IPS-NIHi7 (cell line): ENCODE measurements around the gene NMT1.
"Not testable (repeated sequence)": the region's sequence is repeated elsewhere in the genome, so short reads cannot be mapped to it uniquely, and the experiment has no call there.

Source experiments
- DNase-seq: peaks from one replicate; pipeline ENCODE4 v3.0.0; 2012; ENCODE audit warnings: mixed read lengths; ENCODE audit errors: extremely low spot score

The NMT1 gene

GRCh38 chr17:45038728-45039634 lies 22.1 kb upstream of the NMT1 start:
- no peak for DNase-seq

DNA sequence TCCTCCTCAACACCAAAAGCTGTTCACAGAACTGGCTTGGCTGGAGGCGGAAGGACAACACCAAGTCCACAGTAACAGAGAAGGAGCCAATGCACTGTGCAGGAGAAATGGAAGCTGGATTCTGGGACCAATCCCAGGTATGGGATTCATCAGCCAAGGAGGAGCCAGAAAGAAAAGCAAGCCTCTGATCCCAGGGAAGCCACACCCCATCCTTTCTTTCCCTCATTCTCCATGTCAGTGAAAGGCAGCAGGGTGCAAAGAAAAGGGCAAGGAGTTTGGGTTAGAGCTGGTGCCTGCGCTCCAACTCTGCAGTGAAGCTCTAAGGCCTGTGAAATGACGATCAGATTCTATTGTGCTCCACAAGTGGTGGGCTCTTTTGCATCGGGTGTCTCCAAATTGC lies 20.7 kb upstream of the NMT1 start:
- DNase-seq, result peak; percentile 85

DNA sequence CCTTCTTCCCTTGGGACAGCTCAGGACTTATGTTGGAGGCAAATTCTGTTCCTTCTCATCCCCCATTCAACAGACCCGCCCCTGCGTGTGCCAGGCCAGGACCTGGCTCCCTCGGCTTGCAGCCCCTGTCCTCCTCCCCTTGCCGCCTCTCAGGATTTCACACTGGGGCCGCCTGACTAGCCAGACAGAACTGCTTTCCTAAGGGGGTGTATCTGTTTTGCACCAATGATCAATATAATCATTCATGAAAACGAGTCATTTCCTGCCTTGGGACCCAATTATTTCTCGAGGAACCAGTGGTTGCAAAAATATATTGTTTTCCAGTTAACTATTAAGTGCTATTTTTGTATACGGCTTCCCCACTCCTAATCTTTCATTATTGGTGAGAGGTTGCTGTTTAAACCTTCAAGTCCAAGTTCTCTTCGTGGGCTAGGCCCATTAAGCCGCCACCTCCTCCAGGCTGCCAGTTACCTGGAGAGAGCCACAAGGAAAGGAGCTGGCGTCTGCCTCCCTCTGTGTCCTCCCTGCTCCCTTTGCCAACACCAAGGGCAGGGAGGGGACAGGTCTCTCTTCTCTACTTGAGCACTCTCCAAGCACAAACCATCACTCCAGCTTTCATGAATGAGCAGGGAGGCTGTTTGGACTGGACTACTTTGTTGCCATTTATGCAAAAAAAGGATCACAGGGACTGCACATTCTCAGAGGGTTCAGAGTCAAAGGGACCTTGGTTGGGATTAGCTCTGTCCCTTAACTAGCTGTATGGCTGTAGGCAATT lies 18.6 kb upstream of the NMT1 start:
- DNase-seq, result no peak

DNA sequence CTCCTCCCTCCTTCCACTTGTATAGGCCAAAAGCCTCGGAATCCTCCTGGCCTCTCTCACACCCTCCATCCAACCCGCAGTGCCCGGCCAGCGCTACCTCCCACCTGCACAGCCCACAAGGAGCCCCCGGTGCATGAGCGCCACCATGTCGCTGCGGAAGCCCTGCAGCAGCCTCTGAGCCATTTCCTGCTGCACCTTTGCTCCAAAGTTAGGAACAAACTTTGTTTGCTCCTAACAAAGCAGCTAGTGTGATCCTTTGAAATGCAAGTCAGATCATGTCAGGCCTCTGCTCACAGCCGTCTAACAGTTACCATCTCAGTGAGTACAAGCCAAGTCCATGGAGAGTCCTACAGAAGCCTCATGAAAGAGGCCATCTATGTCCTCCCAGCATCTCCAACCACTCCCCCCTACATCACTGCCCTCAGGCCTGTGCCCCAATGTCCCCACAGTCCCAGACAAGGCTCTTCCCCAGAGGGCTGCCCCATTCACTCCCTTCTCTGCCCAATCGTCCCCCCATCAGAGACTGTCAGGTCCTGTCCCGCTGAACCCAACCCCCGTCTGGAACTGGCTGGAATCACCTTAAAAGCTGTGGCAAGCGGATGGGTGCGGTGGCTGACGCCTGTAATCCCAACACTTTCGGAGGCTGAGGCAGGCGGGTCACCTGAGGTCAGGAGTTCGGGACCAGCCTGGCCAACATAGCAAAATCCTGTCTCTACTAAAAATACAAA lies 17.1 kb upstream of the NMT1 start:
- no peak for DNase-seq

DNA sequence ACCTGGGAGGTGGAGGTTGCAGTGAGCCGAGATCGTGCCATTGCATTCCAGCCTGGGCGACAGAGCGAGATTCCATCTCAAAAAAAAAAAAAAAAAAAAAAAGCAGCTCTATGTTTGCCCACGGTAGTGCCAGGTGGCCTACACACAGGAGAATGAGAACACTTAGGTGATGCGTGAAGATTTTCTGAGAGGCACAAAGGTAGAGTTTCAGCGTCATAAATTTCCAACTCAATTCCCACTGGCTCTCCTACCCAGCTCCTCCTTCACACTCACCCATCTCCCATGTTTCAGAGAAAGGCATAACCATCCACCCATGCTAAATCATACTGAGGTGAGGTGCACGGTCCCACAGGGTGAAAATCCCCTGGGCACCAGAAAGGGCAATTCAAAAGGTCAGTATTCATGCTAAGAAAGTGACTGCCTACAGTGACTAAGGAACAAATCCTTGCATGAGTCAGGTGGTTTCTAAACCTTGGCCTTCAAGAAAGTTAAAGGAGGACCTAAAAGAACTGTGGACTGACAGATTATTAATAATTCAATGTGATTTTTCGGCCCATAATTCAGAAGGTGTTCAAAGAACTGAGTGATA lies 14.5 kb upstream of the NMT1 start:
- DNase-seq, result no peak

DNA sequence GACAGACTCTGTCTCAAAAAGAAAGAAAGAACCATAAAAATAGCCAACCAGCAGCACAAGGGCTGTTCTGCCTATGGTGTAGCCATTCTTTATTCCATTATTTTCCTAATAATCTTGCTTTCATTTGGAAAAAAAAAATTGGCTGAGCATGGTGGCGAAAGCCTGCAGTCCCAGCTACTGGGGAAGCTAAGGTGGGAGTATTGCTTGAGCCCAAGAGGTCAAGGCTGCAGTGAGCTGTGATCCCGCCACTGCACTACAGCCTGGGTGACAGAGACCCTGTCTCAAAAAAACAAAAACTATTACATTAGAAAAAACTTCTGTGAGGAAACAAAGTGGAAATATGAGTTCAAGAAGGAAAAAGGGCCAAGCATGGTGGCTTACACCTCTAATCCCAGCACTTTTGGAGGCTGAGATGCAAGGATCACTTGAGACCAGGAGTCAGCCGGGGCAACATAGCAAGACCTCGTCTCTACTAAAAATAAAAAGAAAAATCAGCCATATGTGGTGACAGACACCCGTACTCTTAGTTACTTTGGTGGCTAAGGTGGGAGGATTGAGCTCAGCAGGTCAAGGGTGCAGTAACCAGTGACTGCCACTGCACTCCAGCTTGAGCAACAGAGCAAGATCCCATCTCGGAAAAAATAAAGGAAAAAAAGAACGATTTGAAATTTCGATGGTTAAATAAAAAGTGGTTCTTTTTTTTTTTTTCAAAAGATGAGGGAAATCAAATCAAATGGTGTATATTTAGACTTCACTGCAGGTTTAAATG lies 12.1 kb upstream of the NMT1 start:
- DNase-seq, result no peak

DNA sequence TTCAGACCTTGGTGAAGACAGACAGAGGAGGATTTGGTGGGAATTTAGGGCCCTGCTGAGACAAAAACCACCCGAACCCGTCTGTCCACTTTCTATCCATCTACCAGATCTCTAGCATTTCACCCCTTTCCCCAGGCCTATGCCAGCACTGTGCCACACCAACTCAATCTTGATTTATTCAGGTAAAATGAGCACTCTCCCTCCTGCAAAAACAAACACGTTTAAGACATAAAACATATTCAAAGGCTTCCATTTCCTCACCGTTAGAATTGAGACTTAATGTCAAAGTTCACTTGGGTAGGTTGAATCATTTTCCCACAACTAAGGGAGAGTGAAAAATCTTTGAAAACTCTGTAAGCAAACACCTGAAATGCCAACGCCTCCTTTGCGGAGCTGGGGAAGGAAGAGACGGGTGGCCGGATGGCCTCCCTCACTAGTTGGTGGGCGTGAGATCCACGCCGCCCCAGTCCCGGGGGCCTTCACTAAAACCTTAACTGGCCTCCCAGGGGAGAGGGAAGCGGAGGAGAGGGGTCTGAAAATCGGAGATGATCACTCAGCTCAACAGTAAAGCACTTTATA lies 10.5 kb upstream of the NMT1 start:
- DNase-seq, result no peak

- DNase-seq, result peak; percentile 93
Observed at GRCh38 chr17:45051060-45051719, 9.9 kb upstream of the NMT1 start, which contains the start of gene DCAKD. TSS of gene DCAKD (minus strand) at chr17:45051632. CDS start at chr17:45034885, 16,747 bp downstream.

- DNase-seq, result not testable (repeated sequence)
Observed at GRCh38 chr17:45051720-45052051, 9.4 kb upstream of the NMT1 start.

DNA sequence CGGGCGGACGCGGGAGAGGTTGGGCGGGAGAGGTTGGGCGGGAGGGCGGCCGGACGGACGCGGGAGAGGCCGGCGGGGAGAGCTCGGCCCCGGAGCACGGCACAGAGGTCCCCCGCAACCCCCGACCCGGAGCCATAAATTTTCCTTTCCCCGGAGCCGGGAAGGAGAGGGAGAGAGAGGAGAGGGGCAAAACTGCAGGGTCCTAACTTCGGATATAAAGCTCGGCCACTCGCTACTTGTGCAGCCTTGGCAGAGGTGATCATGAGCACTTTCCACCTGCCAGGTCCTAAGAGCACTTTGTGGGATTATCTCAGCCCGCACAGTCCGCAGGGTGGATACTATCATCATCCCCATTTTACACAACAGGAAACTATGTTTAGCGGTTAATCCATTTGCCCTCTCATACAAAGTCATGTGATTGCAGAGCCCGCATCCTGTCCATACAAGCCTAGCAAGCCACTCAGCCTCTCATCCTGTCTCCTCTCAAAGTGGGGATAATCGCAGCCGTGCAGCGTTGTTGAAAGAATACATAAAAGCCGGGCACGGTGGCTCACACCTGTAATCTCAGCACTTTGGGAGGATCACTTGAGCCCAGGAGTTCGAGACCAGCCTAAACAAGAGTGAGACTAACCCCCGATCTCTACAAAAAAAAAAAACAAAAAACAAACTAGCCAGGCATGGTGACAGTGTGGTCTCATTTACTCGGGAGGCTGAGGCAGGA lies 8.9 kb upstream of the NMT1 start:
- no peak for DNase-seq

GRCh38 chr17:45060382-45060796 lies 728 bp upstream of the NMT1 start:
- no peak for DNase-seq

DNA sequence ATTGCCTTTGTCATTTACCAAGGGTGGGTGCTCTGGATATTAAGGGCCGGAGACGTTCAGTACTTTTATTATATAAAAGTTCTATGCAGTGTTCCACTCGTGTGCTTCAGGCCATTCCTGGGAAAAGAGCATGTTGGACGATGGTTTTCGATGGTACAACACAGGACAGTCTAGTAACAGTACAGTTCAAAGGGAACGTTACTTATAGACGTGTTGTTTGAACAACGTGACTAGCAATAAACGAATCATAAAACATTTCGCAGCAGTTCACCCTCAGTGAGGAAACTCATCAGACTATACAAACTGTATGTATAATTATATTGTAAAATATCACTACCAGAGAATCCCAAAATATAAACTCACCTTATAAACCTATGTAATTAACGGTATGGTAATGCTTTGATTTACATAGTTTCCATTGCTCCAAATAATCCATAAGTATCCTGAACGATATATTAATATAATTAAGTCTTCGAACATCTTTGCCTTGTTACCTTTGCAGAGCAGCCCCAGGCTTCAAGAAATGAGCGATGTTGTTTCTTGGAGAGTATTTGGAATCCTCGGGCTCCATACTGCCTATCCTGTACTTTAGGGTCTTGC lies 589 bp downstream of the NMT1 start:
- DNase-seq, result no peak

DNA sequence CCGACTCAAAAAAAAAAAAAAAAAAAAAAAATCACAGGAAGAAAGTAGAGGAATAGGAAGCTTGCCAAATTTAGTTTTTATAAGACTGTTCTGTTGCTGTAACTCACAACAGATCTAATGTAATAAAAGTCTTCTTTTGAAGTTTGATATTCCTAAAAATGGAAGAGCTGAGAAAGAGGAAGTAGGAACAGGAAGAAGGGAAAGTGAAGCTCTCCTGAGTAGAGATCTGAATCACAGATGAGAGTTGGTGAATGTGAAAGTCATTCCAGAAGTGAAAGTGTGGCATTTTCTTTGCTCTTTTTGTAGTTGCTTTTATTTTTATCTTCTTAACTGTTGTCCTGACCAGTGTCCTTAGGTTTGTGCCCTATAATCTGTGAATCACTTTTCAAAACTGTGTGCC lies 2.1 kb downstream of the NMT1 start:
- DNase-seq, result no peak

DNA sequence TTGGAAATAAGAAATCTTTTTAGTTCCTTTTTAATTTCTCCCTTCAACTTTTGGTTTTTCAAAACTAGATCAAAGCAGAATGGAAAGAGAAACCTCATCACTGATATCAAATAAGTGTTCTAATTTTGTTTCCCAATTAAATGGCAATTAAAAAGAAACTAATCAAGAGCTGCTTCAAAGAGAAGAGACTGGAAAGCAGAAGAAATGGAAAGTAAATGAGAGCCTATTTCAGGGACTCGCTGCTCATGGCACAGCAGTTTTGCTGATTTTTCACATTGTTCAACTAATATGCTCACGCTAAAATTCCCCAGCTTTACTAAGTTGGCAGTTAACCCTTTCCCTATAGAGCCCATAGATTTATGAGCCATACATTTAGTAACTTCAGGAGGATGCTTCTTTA lies 6.5 kb downstream of the NMT1 start:
- DNase-seq, result no peak

- no peak for DNase-seq
Observed at GRCh38 chr17:45070001-45070400, 8.9 kb downstream of the NMT1 start.

GRCh38 chr17:45070809-45071208 lies 9.7 kb downstream of the NMT1 start:
- DNase-seq, result no peak

DNA sequence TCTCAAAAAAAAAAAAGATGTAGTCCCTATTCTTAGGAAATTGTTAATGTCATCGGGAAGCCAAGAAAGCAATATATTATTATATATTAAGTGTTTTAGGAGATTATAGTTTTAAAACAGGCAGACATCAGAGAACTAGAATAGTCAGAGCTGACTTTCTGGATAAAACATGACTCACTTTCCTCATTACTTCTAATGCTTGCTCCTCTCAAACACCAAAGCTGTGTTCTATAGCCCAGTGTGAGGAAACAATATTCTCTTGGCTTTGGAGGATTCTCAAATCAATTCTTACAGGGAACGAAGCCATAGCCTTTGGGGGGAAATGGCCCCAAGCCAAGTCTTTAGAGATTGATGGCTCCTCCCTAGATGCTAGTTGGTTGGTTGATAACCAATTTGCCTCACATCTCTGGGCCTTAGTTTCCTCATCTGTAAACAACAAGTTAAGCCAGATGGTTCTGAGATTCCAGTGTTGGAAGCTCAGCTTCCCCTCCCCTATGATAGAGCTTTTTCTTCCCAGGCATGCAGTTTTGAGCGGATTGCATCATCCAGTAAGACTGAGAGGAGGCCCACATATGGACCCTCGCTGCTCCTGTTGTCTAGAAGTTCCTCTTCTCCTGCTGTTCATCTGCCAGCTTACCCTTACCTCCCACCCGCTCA lies 12.4 kb downstream of the NMT1 start:
- no peak for DNase-seq

DNA sequence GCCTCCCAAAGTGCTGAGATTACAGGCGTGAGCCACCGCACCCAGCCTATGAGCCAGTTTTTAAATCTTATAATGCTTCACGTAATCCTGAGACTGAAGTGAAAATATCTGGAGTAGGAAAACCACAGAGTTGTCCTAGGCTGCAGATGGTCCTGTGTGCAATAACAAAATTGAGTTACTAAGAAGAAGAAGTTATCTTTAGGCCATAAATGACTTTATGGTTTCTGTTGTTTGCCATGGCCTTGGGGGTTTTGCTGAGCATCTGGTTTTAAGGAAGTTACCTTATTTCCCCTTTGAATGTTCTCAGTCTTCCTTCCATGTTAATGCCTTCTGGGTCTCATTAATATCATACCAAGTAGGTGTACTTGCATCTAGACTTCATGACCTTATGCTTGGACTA lies 16.5 kb downstream of the NMT1 start:
- no peak for DNase-seq
